Ovary (tissue), 10 donors: Measurements from ENCODE around the gene RNF44. TPM values are rescaled to one million over a fixed set of nuclear protein-coding genes. Genes with fewer than 3 reads are reported as not detected.

ENCODE experiments used
- DNase-seq, 5 donors: peaks; one replicate each; pipeline ENCODE4 v3.0.0-alpha.2; 2019 to 2020
- H3K27ac ChIP-seq, 2 donors: fragments of 200-600 bp; one replicate each; pipeline versions ENCODE4 v1.5.1 to v1.8.0; 2019 to 2022
- H3K27me3 ChIP-seq: fragments of 200-600 bp; one replicate; pipeline ENCODE4 v1.8.0; 2022
- H3K36me3 ChIP-seq: fragments of 200-600 bp; sonication (generic); one replicate; pipeline ENCODE4 v1.5.1; 2019
- H3K4me1 ChIP-seq: one replicate; pipeline ENCODE4 v1.8.1; 2013; ENCODE audit warnings: mild to moderate bottlenecking, moderate library complexity; ENCODE audit not compliant: insufficient read depth
- H3K4me3 ChIP-seq: fragments of 200-600 bp; sonication (generic); one replicate; pipeline ENCODE4 v1.5.1; 2017
- H3K9me3 ChIP-seq, 2 donors: fragments of 200-600 bp in 1 of 2; sonication (generic) in 1 of 2; one replicate each; pipeline versions ENCODE4 v1.5.1 to v1.8.1; 2013 to 2019; ENCODE audit warnings: mild to moderate bottlenecking in 1 of 2, moderate library complexity in 1 of 2
- EP300 ChIP-seq: sonication (generic); formaldehyde crosslinking; IDR thresholded peaks from one replicate; pipeline ENCODE4 v1.6.1; 2017; ENCODE audit warnings: antibody characterized with exemption
- POLR2A ChIP-seq: fragments of 450-650 bp; IDR thresholded peaks from one replicate; pipeline ENCODE4 v1.6.1; 2017; ENCODE audit warnings: antibody characterized with exemption, mild to moderate bottlenecking, moderate library complexity
- WGBS, 3 donors: extraction: QIAGEN DNeasy Blood & Tissue Kit in 1 of 3; methylation state at CpG; one replicate each; pipeline versions ENCODE4 v1.1.5 to v1.1.7; 2013 to 2017; 5-methylcytosine and 5-hydroxymethylcytosine counted together
- intact Hi-C, 4 donors: fragments of 100-400 bp; cut with DNase I; formaldehyde crosslinking; loops; one replicate each; pipeline versions ENCODE4 v1.11.0 to v1.15.1; 2022 to 2023
- long read RNA-seq, 3 donors: library from polyadenylated mRNA in 2 of 3; unstranded in 2 of 3; transcript quantifications; one replicate each; pipeline ENCODE4 v2.0.0 and lab custom pipeline, GENCODE V29; 2021 to 2026
- polyA plus RNA-seq, 2 donors: library from polyadenylated mRNA; stranded (reverse); fragments of 200-250 nt in 1 of 2; fragments of 350-450 nt in 1 of 2; fragmentation: Illumina TruSeq in 1 of 2; extraction: RNeasy Lipid Tissue Mini Kit (QIAGEN cat#74804) in 1 of 2; gene quantifications; one replicate each; pipeline ENCODE4 v1.2.3, GENCODE V29; 2013 to 2014
- total RNA-seq, 7 donors: library from RNA; depleted of rRNA in 2 of 7; stranded (reverse); fragments of >200 nt in 2 of 7; fragmentation: NEBNext Ultra II Directional in 3 of 7; extraction: Animal tissue kit (Norgen Biotek cat#: 25700) in 3 of 7; gene quantifications; one replicate each; pipeline versions ENCODE4 v1.1.0 to v1.2.4, GENCODE V29; 2016 to 2023
- TF ChIP-seq, protein P1 (sequence below), 3 donors: fragments of 450-650 bp in 2 of 3; fragments of 200-600 bp in 1 of 3; IDR thresholded peaks; one replicate each; pipeline versions ENCODE4 v1.5.1 to v1.8.0; 2016 to 2022; ENCODE audit warnings: antibody characterized with exemption in 3 of 3, mild to moderate bottlenecking in 1 of 3
- donor health status: DM: no; HTN: no; CAD: no; lungs with moderate emphysema.
- donor health status: DM: no; HTN: no; CAD: no.
- donor health status: Bipolar disorder and iron deficiency.
- donor health status: DM: yes; HTN: yes; CAD: no.
- donor health status: DM: no; HTN: no; CAD: no.
- donor health status: DM: yes; HTN: yes; CAD: no.

Gene RNF44
- 10 to 100 TPM; 16.6 to 44.7 (median 30.8) TPM for total RNA-seq
- 10 to 100 TPM in 1 of 2 donors, 1 to 10 TPM in 1; 9.2 to 23.8 TPM for polyA plus RNA-seq
- long read RNA-seq, donor 1, partial matches to known transcripts: 3 of 14 reads
- long read RNA-seq, donor 1, other reads (novel, unspliced or antisense): 11 of 14 reads
- long read RNA-seq, donor 2, full-length matches to known transcripts: 6 of 12 reads
- long read RNA-seq, donor 2, partial matches to known transcripts: 6 of 12 reads
- long read RNA-seq, donor 2, other reads (novel, unspliced or antisense): 0 of 12 reads
- long read RNA-seq, donor 3, partial matches to known transcripts: 6 of 32 reads
- long read RNA-seq, donor 3, other reads (novel, unspliced or antisense): 25 of 32 reads

DNA sequence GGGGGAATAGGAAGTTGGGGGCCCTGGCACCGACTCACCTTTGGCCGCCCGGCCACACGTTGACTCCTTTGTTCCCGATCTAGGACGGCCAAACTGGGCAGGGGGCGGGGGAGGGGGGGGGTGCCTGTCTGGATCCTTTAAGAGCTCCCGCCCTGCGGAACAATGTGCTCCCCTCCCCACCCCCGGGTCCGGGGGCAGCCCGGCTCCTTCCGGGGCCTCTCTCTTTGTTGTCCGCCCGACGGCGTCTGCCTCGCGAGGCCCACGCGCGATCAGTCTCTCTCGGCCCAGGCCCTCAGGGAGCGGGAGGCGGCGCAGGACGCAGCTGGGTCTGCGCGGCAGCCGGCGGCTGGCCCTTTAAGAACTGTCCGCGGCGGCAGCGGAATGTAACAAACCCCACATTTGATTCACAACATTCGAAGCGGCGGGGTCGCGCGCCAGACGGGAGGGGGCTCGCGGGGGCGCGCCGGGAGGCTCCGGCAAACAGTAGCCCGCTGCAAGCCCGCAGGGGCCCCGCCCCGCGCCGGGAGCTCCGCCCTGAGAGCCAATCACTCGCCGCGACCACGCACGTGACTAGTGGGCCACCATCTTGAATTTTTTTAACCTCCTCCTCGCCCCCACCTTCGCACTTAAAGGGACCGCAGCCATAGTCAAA lies at the start of gene RNF44:
Gene RNF44, minus strand, starts transcription at position 501 of the 652 bp plus-strand sequence. CDS start 4,930 bp downstream, outside the sequence.
- intact Hi-C loops: no loop called here
- H3K4me1 ChIP-seq: peaks cover 16% of the 10 kb centered on the region

GRCh38 chr5:176583076-176583475 lies 45.9 kb upstream of the RNF44 start:
- intact Hi-C loops: no loop called here
- TF ChIP-seq POLR2A (no peak), EP300 (no peak)
- TF ChIP-seq, protein P1, sequence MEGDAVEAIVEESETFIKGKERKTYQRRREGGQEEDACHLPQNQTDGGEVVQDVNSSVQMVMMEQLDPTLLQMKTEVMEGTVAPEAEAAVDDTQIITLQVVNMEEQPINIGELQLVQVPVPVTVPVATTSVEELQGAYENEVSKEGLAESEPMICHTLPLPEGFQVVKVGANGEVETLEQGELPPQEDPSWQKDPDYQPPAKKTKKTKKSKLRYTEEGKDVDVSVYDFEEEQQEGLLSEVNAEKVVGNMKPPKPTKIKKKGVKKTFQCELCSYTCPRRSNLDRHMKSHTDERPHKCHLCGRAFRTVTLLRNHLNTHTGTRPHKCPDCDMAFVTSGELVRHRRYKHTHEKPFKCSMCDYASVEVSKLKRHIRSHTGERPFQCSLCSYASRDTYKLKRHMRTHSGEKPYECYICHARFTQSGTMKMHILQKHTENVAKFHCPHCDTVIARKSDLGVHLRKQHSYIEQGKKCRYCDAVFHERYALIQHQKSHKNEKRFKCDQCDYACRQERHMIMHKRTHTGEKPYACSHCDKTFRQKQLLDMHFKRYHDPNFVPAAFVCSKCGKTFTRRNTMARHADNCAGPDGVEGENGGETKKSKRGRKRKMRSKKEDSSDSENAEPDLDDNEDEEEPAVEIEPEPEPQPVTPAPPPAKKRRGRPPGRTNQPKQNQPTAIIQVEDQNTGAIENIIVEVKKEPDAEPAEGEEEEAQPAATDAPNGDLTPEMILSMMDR (IDR thresholded peaks at IDR 0.05): no peak

More for the DNA sequence above, at the start of gene RNF44:
- Histone ChIP-seq H3K4me3 (peak within 1 kb of the TSS; percentile 95), H3K9me3 (no peaks in the 10 kb centered on the region), H3K36me3 (no peaks in the 10 kb centered on the region), H3K27me3 (no peaks in the 10 kb centered on the region), H3K27ac (peak within 1 kb of the TSS; percentile 90 to 93)
- 0% methylated on average over 50 to 63 of the region's 63 CpGs for WGBS, 3 donors
- DNase-seq: peak; percentile 98 to 99 (median 99)
- TF ChIP-seq EP300 (no peak), POLR2A (peak; percentile 38)
- TF ChIP-seq, protein P1 (IDR thresholded peaks at IDR 0.05): no peak

DNA sequence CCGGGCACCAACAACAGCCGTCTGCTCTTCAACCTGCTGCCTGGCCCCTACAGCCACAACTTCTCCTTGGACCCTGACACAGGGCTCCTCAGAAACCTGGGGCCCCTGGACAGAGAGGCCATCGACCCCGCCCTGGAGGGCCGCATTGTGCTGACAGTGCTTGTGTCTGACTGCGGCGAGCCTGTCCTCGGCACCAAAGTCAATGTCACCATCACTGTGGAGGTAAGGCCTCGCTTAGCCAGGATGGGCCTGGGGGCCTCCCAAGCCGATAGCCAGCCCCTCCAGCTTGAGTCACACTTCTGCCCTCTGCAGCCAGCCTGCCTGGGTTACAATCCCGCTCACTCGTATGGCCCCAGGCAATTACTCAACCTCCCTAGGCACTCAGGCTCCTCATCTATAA lies 44.2 kb upstream of the RNF44 start:
- intact Hi-C loops: no loop called here
- H3K9me3 ChIP-seq: peaks cover 0 to 20% of the 10 kb centered on the region in 2 donors
- no peaks in the 10 kb centered on the region for H3K36me3 ChIP-seq
- no peak for TF ChIP-seq EP300
- TF ChIP-seq POLR2A: no peak
- no peak overlapping the region for H3K4me3 ChIP-seq
- no peaks in the 10 kb centered on the region for H3K4me1 ChIP-seq
- H3K27me3 ChIP-seq: no peaks in the 10 kb centered on the region
- DNase-seq: no peak
- WGBS, 3 donors: 83 to 92% (median 89%) methylated on average over 7 to 12 of the region's 12 CpGs
- H3K27ac ChIP-seq: no peak overlapping the region

More at GRCh38 chr5:176583076-176583475, 45.9 kb upstream of the RNF44 start:
- 37 to 48% (median 39%) methylated on average over 4 of the region's 4 CpGs for WGBS, 3 donors
- Histone ChIP-seq H3K4me3 (no peak overlapping the region), H3K27me3 (no peaks in the 10 kb centered on the region), H3K36me3 (no peaks in the 10 kb centered on the region), H3K9me3 (peaks cover 0 to 22% of the 10 kb centered on the region in 2 donors), H3K4me1 (no peaks in the 10 kb centered on the region), H3K27ac (no peak overlapping the region)
- DNase-seq: no peak

GRCh38 chr5:176579323-176579722 lies 42.1 kb upstream of the RNF44 start:
- H3K9me3 ChIP-seq: peaks cover 0 to 2% of the 10 kb centered on the region in 2 donors
- TF ChIP-seq, protein P1 (IDR thresholded peaks at IDR 0.05): no peak
- TF ChIP-seq EP300 (no peak), POLR2A (no peak)
- DNase-seq: no peak
- H3K27ac ChIP-seq: no peak overlapping the region
- intact Hi-C loops: no loop called here
- no peaks in the 10 kb centered on the region for H3K27me3 ChIP-seq
- no peaks in the 10 kb centered on the region for H3K36me3 ChIP-seq
- H3K4me1 ChIP-seq: no peaks in the 10 kb centered on the region
- H3K4me3 ChIP-seq: no peak overlapping the region
- WGBS, 3 donors: 37 to 53% (median 42%) methylated on average over 4 of the region's 4 CpGs
